GM19025 (cell line): ENCODE measurements around the gene ITGB3.
"Not testable (repeated sequence)": the region's sequence is repeated elsewhere in the genome, so short reads cannot be mapped to it uniquely, and the experiment has no call there.

Experiments
- ATAC-seq: cut with Tn5 transposase; IDR thresholded peaks from one replicate; pipeline ENCODE4 v1.9.1; 2021; ENCODE audit warnings: mild to moderate bottlenecking, low read depth, moderate library complexity; ENCODE audit not compliant: unreplicated experiment

ITGB3 gene

DNA sequence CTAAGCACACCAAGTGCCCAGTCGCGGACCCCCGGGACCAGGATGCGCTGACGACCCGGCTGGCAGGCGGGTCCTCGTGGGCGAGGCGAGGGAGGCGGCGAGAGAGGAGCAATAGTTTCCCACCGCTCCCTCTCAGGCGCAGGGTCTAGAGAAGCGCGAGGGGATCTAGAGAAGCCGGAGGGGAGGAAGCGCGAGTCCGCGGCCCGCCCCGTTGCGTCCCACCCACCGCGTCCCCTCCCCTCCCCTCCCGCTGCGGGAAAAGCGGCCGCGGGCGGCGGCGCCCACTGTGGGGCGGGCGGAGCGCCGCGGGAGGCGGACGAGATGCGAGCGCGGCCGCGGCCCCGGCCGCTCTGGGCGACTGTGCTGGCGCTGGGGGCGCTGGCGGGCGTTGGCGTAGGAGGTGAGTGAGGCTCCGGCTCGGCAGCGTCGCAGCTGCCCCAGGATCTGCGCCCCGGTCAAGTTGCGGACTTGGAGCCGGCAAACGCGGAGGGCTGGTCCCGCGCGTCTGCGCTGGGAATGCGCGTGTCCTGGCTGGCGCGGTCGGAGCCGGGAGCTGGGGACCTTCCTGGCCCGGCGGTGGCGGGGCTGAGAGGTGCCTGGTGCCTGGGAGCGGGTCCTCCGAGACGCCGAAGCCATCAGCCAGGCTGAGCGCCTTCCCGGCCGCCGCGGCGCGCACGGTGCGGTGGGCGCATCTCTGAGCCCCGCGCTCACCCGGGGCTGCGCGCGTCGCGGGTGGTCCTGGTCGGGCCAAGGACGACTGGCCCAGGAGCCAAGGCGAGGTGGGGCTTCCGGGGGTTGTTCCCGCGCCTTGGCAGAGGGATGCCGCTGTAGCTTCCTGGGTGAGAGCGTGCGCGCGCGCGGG is at the start of gene ITGB3:
Gene ITGB3, plus strand, starts transcription at position 287 of the 862 bp plus-strand sequence. Its CDS starts 35 bp downstream, at position 322.
- ATAC-seq: no peak

DNA sequence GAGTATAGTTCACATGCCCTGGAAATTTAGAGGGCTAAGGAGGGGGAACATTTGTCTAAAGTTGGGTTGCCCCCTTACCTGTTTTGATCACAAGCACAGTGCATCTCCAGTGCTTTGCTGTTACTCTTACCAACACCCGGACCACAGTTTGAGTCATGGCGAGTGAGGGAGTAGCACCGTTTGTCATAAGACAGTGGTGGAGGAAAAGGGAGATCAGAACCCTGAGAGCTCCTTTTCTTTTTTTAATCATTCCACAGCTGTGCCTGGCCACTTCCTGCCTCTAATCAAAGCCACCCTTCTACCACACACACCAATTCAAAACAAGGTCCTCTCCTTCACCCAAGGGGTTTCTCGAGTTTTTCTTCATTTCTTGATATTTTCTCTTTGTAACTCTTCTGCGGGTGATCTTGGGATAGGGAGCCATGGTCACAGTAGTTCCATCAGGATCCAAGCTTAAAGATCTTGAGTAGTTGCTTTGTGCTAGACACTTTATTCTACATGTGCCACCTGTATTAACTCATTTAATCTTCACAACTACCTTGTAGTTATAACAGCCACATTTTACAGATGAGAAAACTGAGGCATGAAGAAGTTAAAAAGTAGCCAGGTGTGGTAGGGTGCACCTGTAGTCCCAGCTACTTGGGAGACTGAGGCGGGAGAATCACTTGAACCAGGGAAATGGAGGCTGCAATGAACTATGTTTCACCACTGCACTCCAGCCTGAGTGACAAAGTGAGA is 49.5 kb upstream of the ITGB3 start:
- no peak for ATAC-seq

- ATAC-seq: peak; percentile 45
Observed at GRCh38 chr17:47204722-47205418, 48.8 kb upstream of the ITGB3 start.

GRCh38 chr17:47205419-47205963 is 48.1 kb upstream of the ITGB3 start:
- ATAC-seq: peak; percentile 52

DNA sequence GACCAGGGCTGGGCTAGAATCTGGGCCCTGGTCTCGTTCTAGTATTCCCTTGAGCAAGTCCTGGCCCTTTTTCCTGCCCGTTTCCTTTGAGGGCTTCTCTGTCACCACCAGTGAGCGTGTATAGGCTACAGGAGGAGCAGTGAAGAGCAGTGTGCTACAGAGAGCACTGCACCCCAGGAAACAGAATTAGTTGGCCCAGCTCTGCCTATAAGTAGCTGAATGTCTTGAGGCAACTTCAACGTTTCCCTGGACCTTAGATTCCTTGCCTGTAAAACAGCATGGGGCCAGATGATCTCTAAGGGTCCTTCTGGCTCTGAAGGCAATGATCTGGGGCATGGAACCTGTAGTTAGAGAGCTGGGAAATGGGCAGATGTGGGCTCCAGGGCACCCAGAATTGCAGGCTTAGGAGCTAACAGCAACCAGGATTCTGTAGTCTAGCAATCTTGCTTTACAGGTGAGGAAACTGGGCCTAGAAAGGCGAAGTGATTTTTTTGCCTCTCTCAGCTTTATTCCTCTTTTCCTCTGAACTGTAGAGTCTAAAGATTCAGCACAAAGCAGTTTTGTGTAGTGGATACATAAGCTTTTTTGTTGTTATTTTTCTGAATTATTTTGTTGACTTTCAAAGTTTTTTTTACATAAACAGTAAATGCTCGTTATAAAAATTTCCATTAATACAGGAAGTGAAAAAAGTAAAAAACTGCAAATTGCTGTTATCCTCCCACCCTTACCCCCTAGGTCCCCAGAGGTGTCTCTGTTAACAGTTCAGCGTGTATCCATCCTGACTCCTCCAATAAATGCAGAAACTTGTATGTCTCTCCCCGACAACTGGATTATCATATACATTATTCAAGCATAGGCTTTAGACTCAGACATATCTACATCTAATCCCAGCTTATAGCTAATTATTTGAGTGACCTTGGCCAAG is 46.2 kb upstream of the ITGB3 start:
- ATAC-seq: no peak

- no peak for ATAC-seq
Observed at GRCh38 chr17:47208744-47209488, 44.7 kb upstream of the ITGB3 start, which contains the start of gene MYL4. TSS of gene MYL4 (plus strand) at chr17:47209348. CDS start at chr17:47209423, 75 bp downstream.

DNA sequence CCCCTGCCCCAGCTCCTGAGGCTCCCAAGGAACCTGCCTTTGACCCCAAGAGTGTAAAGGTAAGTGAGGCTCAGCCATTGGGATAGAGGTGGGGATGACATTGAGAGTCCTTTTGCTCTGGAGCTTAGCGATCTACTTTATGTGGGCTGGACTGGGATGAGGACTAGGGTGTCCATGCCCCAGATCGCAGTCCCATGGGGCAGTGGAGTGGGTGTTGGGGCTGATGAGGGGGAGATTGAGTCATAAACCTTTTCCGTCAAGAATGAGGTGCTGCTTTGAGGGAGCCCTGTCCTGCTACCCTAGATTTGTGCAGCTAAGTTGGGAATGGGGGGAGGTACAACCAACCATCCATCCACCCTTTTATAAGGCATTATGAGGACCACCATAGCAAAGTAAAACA is 44.1 kb upstream of the ITGB3 start:
- ATAC-seq: no peak

GRCh38 chr17:47210105-47210504 is 43.5 kb upstream of the ITGB3 start:
- ATAC-seq: no peak

- ATAC-seq: no peak
Observed at GRCh38 chr17:47210779-47211178, 42.8 kb upstream of the ITGB3 start.

GRCh38 chr17:47212458-47212857 is 41.2 kb upstream of the ITGB3 start:
- ATAC-seq: no peak

GRCh38 chr17:47213540-47213939 is 40.1 kb upstream of the ITGB3 start:
- ATAC-seq: no peak

DNA sequence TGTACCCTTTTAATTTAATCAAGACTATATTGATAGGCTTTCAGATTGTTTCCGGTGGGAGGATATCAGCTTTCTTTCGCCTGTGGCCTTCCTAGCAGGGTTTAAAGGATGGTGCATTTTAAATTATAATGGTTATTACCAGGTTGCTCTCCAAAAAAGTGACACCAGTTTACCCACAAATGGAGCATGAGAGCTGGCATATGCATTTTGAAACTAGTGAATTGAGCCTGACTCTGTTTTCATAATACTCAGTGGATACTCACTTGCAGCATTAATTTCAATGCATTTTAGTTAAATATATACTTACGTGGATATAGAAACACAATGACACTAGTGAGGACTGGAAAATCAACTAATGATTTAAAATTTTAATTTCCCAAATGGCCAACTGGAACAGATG is 38.7 kb upstream of the ITGB3 start:
- ATAC-seq: no peak

DNA sequence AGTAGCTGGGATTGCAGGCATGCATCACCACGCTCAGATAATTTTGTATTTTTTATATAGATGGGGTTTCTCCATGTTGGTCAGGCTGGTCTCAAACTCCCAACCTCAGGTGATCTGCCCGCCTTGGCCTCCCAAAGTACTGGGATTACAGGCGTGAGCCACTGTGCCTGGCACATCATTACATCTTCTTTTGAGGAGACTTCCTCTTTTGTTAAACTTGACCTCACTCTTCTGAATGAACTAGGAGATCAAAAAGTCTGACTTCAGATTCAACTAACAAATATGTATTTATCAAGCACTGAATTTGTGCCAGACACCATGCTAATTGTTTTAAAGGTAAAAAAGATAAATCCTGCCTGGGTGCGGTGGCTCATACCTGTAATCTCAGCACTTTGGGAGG is 36.8 kb upstream of the ITGB3 start:
- ATAC-seq: not testable (repeated sequence)

- ATAC-seq: not testable (repeated sequence)
Observed at GRCh38 chr17:47217279-47217678, 36.3 kb upstream of the ITGB3 start.

DNA sequence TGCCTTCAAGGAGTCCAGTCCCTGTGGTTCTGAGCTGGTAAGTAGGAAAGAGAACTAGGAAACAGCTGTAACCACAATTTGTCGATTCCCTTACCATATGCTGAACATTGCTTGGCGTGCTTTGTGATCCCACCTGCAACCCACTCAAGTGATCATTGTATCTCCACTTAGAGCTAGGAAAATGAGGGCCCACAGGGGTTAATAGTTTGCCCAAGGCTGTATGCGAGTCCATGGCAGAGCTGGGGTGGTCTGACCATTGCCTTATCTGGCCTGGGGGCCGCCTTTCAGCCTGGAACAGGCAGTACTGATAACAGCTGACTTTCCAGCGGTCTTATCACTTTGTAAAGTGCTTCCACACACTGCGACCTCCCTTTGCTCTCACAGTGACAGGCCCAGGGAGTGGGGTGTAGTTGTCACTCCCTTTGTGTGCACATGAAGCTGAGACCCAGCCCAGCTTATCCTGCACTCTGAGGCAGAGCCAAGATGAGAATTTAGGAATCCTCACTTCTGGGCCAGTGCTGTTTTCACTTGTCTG is 34.7 kb upstream of the ITGB3 start:
- no peak for ATAC-seq

DNA sequence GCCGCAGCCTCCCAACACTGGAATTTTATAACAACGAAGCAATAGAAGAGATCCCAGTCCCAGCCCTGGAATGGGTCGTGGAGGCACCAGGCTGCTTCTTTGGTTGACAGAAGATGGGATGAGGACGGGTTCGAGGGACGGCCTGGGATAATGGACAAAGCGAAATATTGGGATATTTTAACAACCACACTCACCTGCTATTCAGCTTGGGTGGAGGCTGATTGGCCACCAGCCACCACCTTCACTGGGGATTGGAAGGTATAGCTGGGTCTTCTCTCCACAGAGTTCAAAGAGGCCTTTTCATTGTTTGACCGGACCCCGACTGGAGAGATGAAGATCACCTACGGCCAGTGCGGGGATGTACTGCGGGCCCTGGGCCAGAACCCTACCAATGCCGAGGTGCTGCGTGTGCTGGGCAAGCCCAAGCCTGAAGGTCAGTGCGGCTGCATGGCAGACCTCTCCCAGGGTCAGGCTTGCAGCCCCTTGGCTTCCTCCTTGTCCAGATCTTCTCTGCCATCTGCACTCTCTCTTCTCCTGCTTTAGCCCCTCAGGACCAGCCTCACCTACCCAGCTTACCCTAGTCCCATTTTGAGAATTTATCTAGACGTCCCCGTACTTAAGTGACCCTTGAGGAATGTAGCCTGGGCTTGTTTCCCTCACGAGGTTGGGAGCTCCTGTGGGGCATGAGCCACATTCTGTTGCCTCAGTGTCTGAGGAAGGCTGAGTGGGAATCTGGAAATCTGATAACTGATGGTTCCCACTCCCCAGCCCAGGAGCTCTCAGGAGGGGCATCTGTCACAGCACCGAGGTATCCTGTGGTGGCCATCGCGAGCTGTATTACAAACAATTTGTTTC is 33.8 kb upstream of the ITGB3 start:
- ATAC-seq: no peak

- no peak for ATAC-seq
Observed at GRCh38 chr17:47220531-47220999, 33.1 kb upstream of the ITGB3 start.

GRCh38 chr17:47221154-47221553 is 32.5 kb upstream of the ITGB3 start:
- ATAC-seq: no peak
